Measurements from ENCODE around the gene PNLIPRP2. TPM values are rescaled to one million over a fixed set of nuclear protein-coding genes. Genes with fewer than 3 reads are reported as not detected.

PNLIPRP2 gene
- total RNA-seq, 1 donor from 2014 or later: not detected

DNA sequence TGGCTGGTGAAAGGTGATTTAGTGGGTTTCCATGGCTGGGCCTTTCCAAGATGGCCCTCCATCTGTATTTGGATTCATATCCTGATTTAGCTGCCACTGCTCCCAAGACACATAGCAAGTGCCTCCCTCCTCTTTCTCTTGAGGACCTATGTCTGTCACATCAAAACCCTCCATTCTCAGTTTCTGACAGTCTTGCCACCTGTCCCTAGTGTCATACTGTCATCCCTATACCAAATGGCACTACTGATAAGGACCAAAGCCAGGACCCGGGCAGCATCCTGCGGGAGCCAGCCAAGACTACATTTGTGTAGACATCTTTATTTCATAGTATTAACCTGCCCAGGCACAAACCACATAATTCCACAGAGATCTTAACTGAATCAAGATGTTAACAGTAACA is 34.8 kb downstream of the PNLIPRP2 start:
- Mint-ChIP-seq H3K27me3 (ENCODE audit: low read depth) (peaks cover 9% of the 10 kb centered on the region), H3K4me1 (peaks cover 5% of the 10 kb centered on the region), H3K27ac (ENCODE audit: unreplicated experiment) (no peak overlapping the region), H3K9me3 (peaks cover 11% of the 10 kb centered on the region), H3K36me3 (ENCODE audit: low read depth) (peaks cover 3% of the 10 kb centered on the region), H3K4me3 (no peak overlapping the region)
- DNase-seq (ENCODE audit: low read depth, low spot score): no peak
- TF ChIP-seq, protein P1, sequence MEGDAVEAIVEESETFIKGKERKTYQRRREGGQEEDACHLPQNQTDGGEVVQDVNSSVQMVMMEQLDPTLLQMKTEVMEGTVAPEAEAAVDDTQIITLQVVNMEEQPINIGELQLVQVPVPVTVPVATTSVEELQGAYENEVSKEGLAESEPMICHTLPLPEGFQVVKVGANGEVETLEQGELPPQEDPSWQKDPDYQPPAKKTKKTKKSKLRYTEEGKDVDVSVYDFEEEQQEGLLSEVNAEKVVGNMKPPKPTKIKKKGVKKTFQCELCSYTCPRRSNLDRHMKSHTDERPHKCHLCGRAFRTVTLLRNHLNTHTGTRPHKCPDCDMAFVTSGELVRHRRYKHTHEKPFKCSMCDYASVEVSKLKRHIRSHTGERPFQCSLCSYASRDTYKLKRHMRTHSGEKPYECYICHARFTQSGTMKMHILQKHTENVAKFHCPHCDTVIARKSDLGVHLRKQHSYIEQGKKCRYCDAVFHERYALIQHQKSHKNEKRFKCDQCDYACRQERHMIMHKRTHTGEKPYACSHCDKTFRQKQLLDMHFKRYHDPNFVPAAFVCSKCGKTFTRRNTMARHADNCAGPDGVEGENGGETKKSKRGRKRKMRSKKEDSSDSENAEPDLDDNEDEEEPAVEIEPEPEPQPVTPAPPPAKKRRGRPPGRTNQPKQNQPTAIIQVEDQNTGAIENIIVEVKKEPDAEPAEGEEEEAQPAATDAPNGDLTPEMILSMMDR (conservative IDR thresholded peaks at IDR 0.05): no peak

DNA sequence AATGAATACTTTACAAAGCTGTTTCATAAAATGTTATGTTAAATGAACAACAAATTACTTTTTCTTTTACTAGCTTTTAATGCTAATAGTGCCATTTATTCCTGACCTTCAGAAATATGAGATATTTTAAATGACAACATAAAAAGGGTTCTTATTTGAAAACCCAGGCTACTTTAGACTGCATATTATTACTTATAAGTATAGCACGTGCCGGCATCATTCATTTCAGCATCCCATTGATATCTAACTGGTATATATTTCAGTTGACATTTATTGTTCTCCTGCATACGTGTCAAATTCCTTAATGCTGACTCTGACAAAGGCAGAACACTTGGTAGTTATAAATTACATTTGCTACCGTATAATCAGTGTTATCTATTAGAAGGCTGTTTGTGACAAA is 35.3 kb downstream of the PNLIPRP2 start:
- peaks cover 6% of the 10 kb centered on the region for H3K9me3 Mint-ChIP-seq
- no peak overlapping the region for H3K27ac Mint-ChIP-seq (ENCODE audit: unreplicated experiment)
- DNase-seq (ENCODE audit: low read depth, low spot score): no peak
- H3K36me3 Mint-ChIP-seq (ENCODE audit: low read depth): peaks cover 3% of the 10 kb centered on the region
- H3K27me3 Mint-ChIP-seq (ENCODE audit: low read depth): peaks cover 6% of the 10 kb centered on the region
- no peak overlapping the region for H3K4me3 Mint-ChIP-seq
- TF ChIP-seq, protein P1 (conservative IDR thresholded peaks at IDR 0.05): no peak
- peaks cover 9% of the 10 kb centered on the region for H3K4me1 Mint-ChIP-seq

DNA sequence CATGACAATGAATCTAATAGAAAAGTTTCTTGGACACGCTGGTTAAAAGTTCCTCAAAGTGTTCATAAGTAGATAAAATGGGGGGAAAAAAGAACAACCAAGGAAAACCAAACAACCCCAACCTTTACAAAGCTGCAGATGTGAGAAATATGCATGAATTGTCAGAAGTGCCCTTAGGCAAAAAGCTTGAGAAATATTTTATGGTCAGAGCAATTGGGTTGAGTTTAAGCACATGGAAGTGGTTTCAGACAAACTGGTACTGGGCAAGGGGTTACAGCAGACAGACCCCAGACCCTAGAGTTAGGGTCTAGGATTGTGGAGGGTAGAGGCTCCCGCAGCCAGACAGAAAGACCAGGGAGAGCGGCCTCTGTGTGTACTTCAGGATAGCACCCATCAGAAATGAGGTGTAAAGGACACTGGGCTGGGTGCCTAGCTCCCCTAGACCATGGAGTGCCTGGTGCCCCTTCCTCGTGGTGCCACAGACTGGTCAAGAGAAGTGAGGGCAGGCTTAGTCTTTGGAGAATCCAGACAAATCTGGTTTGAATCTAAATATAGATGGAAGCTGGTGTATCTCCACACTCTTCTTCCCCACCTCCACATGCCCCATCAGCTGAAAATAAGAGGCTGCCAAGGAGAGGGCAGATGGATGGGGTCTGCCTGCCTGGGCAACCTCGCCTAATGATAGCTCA is 37.3 kb downstream of the PNLIPRP2 start:
- Mint-ChIP-seq H3K4me3 (no peak overlapping the region), H3K4me1 (peaks cover 15% of the 10 kb centered on the region), H3K36me3 (ENCODE audit: low read depth) (no peaks in the 10 kb centered on the region), H3K27me3 (ENCODE audit: low read depth) (no peaks in the 10 kb centered on the region), H3K9me3 (no peaks in the 10 kb centered on the region), H3K27ac (ENCODE audit: unreplicated experiment) (no peak overlapping the region)
- no peak for DNase-seq (ENCODE audit: low read depth, low spot score)
- TF ChIP-seq, protein P1 (conservative IDR thresholded peaks at IDR 0.05): no peak

DNA sequence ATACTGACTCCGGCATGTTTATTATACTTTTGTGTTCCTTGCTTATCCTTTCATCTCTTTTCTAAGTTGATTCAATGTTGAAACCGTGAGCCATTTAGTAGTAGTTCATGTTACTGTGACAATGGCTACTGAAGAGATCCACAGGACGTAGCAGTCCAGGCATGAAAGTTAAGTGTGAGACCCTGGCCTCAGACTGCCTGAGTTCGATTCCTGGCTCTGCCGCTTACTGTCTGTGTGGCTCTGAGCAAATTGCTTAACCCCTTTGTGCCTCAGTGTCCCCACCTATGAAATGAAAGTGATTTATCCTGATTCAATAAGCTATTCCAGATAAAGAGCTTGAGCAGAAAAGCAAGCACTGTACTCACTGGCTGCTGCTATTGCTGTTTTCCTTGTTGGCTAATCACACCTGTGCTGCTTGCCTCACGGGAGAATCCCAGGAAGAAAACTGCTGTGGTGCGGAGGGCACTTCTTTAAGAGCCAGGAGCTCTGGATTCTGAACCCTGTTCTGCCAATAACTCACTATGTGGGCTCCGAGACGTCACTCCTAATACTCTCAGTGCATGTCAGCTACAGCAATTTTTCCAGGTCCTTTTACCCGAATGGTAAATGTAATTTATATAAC is 38.4 kb downstream of the PNLIPRP2 start:
- no peak for DNase-seq (ENCODE audit: low read depth, low spot score)
- Mint-ChIP-seq H3K4me1 (peaks cover 22% of the 10 kb centered on the region), H3K27me3 (ENCODE audit: low read depth) (no peaks in the 10 kb centered on the region), H3K27ac (ENCODE audit: unreplicated experiment) (no peak overlapping the region), H3K4me3 (no peak overlapping the region), H3K36me3 (ENCODE audit: low read depth) (no peaks in the 10 kb centered on the region), H3K9me3 (no peaks in the 10 kb centered on the region)
- TF ChIP-seq, protein P1 (conservative IDR thresholded peaks at IDR 0.05): no peak

DNA sequence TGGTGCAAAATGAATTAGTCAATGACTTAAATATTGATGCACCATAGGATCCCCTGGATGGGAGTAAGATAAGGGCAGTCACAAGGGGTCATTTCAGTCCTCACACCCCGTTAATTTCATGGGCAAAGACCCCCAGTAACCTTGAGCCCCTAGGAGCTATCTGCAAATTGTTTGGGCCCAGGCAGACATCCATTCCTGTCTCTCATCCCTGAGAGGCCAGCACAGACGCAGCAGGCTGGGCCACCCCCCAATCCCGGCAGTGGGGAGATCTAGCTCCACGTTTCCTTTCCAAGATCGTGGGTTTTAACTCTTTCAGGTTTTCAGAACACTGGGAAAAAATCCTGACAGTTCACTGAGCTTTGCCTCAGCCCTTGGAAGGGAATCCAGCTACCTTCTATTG is 40.1 kb downstream of the PNLIPRP2 start:
- no peak overlapping the region for H3K27ac Mint-ChIP-seq (ENCODE audit: unreplicated experiment)
- no peaks in the 10 kb centered on the region for H3K36me3 Mint-ChIP-seq (ENCODE audit: low read depth)
- H3K27me3 Mint-ChIP-seq (ENCODE audit: low read depth): no peaks in the 10 kb centered on the region
- no peak for DNase-seq (ENCODE audit: low read depth, low spot score)
- H3K9me3 Mint-ChIP-seq: peaks cover under 1% of the 10 kb centered on the region
- TF ChIP-seq, protein P1 (conservative IDR thresholded peaks at IDR 0.05): no peak
- H3K4me1 Mint-ChIP-seq: peaks cover 34% of the 10 kb centered on the region
- no peak overlapping the region for H3K4me3 Mint-ChIP-seq

All from neural crest cell (in vitro differentiated cells).